Progenitor cell of endocrine pancreas (in vitro differentiated cells): Measurements from ENCODE around the gene FDX1. TPM values are rescaled to one million over a fixed set of nuclear protein-coding genes. Genes with fewer than 3 reads are reported as not detected.

ENCODE experiments used
- DNase-seq: peaks from one replicate; pipeline ENCODE4 v3.0.0; 2021; ENCODE audit warnings: low spot score; ENCODE audit not compliant: unreplicated experiment
- H3K27ac Mint-ChIP-seq: 2 replicates; pipeline ENCODE4 v1.8.0; 2021; ENCODE audit warnings: mild to moderate bottlenecking, moderate library complexity, mixed read lengths
- H3K27me3 Mint-ChIP-seq: 2 replicates; pipeline ENCODE4 v1.8.0; 2021; ENCODE audit warnings: mixed read lengths
- H3K36me3 Mint-ChIP-seq: 2 replicates; pipeline ENCODE4 v1.8.0; 2022; ENCODE audit warnings: mixed read lengths; ENCODE audit not compliant: insufficient read depth
- H3K4me1 Mint-ChIP-seq: 2 replicates; pipeline ENCODE4 v1.8.0; 2021; ENCODE audit warnings: low read depth, mixed read lengths
- H3K4me3 Mint-ChIP-seq: 2 replicates; pipeline ENCODE4 v1.8.0; 2021; ENCODE audit warnings: low read depth, mild to moderate bottlenecking, moderate library complexity, mixed read lengths
- H3K9me3 Mint-ChIP-seq: 2 replicates; pipeline ENCODE4 v1.8.0; 2021; ENCODE audit warnings: low read depth, mixed read lengths
- total RNA-seq: library from RNA; stranded (reverse); gene quantifications from 2 replicates; pipeline ENCODE4 v1.2.1, GENCODE V29; 2021
- TF ChIP-seq, protein P1 (sequence below): fragments of 200-600 bp; sonication (generic); IDR thresholded peaks from one replicate; pipeline ENCODE4 v1.5.0; 2021; ENCODE audit warnings: antibody characterized with exemption, mild to moderate bottlenecking; ENCODE audit not compliant: unreplicated experiment

The FDX1 gene
- total RNA-seq, 1 donor from 2014 or later = 13.6 TPM

DNA sequence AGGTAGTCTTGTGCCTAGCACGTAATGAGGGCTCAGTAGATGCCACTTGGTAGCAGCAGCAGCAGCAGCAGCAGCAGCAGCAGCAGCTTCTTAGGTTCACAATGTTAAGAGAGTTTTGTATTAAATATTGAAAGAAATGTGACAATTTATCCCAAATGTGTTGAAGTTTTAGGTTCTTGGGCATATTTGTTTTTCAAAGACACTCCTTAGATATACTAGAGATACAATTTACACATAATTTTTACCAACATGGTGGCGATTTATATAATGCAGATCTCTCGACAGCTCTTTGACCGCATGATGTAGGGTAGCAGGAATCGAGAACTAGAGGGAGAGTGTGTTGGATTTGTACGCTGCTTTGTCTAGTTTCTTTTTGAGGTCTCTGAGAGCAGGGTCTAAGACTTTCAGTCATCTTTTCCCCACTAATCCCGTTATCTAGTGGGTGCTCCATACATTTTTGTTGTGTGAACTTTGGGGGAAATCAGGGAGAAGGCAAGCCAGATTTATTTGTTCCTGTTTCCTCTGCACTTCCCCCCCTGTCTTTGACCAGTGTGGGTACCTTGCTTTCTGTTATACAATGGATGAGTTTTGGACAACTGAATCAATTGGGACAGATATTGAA lies 1.4 kb downstream of the FDX1 start:
- TF ChIP-seq, protein P1, sequence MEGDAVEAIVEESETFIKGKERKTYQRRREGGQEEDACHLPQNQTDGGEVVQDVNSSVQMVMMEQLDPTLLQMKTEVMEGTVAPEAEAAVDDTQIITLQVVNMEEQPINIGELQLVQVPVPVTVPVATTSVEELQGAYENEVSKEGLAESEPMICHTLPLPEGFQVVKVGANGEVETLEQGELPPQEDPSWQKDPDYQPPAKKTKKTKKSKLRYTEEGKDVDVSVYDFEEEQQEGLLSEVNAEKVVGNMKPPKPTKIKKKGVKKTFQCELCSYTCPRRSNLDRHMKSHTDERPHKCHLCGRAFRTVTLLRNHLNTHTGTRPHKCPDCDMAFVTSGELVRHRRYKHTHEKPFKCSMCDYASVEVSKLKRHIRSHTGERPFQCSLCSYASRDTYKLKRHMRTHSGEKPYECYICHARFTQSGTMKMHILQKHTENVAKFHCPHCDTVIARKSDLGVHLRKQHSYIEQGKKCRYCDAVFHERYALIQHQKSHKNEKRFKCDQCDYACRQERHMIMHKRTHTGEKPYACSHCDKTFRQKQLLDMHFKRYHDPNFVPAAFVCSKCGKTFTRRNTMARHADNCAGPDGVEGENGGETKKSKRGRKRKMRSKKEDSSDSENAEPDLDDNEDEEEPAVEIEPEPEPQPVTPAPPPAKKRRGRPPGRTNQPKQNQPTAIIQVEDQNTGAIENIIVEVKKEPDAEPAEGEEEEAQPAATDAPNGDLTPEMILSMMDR = no peak
- H3K36me3 Mint-ChIP-seq = no peaks in the 10 kb centered on the region
- no peaks in the 10 kb centered on the region for H3K9me3 Mint-ChIP-seq
- H3K27ac Mint-ChIP-seq = peak overlapping the region; percentile 98
- H3K4me3 Mint-ChIP-seq = peak overlapping the region; percentile 96
- DNase-seq = no peak
- peaks cover 31% of the 10 kb centered on the region for H3K4me1 Mint-ChIP-seq
- no peaks in the 10 kb centered on the region for H3K27me3 Mint-ChIP-seq

DNA sequence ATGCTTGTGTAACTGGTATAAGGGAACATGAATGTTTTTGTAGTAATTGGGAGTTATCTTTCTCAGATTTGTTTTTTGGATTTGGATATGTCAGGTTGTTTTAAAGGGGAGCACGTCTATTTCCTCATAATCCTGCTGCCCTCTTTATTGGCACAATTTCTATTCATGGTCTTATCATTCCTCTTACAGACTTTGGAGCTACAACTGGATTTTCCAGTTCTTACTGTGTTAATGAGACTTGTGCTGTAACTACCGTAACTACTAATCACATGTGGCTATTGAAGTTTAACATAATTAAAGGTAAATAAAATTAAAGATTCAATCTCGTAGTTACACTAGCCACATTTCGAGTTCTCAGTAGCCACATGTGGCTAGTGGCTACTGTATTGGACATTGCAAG lies 1.9 kb downstream of the FDX1 start:
- no peaks in the 10 kb centered on the region for H3K36me3 Mint-ChIP-seq
- H3K4me1 Mint-ChIP-seq = peaks cover 31% of the 10 kb centered on the region
- H3K27ac Mint-ChIP-seq = peak overlapping the region; percentile 98
- peak overlapping the region; percentile 96 for H3K4me3 Mint-ChIP-seq
- H3K9me3 Mint-ChIP-seq = no peaks in the 10 kb centered on the region
- DNase-seq = no peak
- TF ChIP-seq, protein P1 = no peak
- no peaks in the 10 kb centered on the region for H3K27me3 Mint-ChIP-seq

DNA sequence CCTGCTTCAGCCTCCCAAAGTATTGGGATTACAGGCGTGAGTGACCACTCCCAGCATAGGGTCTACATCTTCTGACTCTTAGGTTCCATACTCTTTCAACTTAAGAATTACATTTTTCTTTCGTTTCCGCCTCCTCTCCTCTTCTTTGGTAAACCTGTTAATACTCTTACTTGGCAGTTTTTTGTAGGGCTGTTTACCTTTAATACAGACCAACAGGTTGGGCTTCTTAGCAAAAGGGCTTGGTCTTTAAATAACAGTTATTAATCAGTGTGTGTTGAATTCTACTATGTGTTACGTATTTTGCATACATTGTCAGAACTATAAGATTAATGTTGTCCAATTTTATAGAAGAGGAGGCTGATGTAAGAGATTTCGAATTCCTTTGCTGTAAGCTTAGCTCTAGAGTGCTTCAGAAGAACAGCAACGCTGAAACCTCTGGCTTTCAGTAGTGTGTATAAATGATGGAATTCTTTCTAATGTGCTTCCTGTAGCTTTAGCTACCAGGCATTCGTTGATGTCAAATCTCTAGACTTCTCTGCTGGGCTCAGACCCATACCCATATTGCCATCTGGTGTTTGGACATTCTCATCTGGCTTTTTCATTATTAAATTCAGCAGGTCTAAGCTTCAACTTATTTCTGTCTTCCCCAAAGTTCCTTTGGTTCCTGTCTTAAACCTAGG lies 3.1 kb downstream of the FDX1 start:
- Mint-ChIP-seq H3K36me3 (peaks cover 7% of the 10 kb centered on the region), H3K27ac (no peak overlapping the region), H3K27me3 (no peaks in the 10 kb centered on the region), H3K9me3 (no peaks in the 10 kb centered on the region), H3K4me1 (peaks cover 31% of the 10 kb centered on the region), H3K4me3 (peak overlapping the region; percentile 25)
- TF ChIP-seq, protein P1 = no peak
- DNase-seq = no peak

DNA sequence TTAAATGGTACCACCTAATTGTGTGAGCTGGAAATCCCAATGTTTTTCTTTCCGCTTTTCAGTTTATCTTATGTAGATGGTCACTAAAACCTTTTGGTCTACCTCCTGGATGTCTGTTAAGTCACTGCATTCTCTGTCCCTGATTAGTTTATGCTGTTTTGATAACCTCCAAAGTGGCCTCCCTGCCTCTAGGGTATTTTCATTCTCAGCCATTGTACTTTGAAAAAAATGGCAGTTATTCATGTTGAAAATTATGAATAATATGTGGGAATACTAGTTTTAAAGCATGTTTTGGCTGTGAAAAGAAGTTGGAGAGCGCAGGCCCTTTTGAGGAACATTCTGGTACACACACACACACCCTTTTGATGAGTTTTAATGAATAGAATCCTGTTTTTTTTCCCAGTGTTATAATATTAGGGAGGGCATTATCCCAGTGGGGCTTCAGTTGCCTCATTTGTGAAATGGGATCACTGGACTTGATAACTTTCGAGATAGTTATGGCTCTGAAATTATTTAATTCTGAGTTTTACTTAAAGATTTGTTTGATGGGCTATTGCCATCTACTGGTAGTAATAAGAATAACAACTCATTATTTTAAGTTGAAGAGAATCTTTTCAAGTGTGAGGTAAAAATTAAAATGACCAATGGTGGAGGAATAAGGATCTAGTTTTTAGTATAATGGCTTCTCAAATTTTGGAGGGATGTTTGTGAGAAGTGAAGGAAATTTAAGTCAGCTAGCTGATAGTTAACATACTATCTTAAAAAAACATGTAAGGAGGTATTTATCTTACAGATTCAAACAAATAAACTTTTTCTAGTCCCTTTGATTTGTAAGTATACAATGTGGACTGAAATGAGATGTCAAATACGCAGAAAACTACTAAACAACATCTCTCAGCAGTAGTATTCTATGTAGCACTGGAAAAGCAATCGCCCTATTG lies 3.9 kb downstream of the FDX1 start:
- no peak overlapping the region for H3K27ac Mint-ChIP-seq
- no peak for DNase-seq
- no peaks in the 10 kb centered on the region for H3K27me3 Mint-ChIP-seq
- H3K9me3 Mint-ChIP-seq = no peaks in the 10 kb centered on the region
- H3K4me3 Mint-ChIP-seq = no peak overlapping the region
- H3K36me3 Mint-ChIP-seq = peaks cover 12% of the 10 kb centered on the region
- peaks cover 31% of the 10 kb centered on the region for H3K4me1 Mint-ChIP-seq
- TF ChIP-seq, protein P1 = peak; percentile 79
